GM19238 (cell line): ENCODE results near the gene ZSCAN9.

ENCODE experiments used
- DNase-seq: peaks from one replicate; pipeline ENCODE4 v3.0.0; 2011; ENCODE audit warnings: low spot score; ENCODE audit not compliant: insufficient read length

The ZSCAN9 gene

GRCh38 chr6:28225056-28225834 lies at the start of gene ZSCAN9:
Gene ZSCAN9, plus strand, starts transcription at chr6:28225275. Its CDS starts 1,810 bp downstream, at chr6:28227085.
- peak; percentile 60 for DNase-seq

GRCh38 chr6:28176373-28176772 lies 48.7 kb upstream of the ZSCAN9 start:
- DNase-seq = no peak

GRCh38 chr6:28182255-28182654 lies 42.8 kb upstream of the ZSCAN9 start:
- no peak for DNase-seq

- no peak for DNase-seq
These were observed 36.7 kb upstream of the ZSCAN9 start for GRCh38 chr6:28188111-28188979.

GRCh38 chr6:28200020-28200419 lies 25.1 kb upstream of the ZSCAN9 start:
- no peak for DNase-seq

DNA sequence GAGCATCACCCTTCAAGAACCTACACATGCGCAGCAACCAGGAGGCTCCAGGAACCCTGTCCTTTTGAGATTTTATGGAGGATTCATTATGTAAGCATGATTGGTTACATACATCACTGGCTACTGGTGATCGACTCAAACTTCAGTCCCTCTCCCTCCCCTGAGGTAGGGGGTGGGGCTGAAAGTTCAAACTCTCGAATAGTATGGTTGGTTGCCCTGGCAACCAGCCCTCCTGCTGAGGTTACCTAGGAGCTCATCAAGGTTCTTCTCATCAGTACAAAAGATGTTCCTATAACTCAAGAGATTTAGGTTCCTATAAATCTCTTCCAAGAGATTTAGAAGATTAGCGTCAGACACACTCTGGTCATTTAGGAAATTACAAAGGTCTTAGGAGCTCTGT lies 21.9 kb upstream of the ZSCAN9 start:
- no peak for DNase-seq

GRCh38 chr6:28205879-28206278 lies 19.2 kb upstream of the ZSCAN9 start:
- DNase-seq = no peak

- DNase-seq = no peak
These were observed 18.5 kb upstream of the ZSCAN9 start for GRCh38 chr6:28206527-28206926.

DNA sequence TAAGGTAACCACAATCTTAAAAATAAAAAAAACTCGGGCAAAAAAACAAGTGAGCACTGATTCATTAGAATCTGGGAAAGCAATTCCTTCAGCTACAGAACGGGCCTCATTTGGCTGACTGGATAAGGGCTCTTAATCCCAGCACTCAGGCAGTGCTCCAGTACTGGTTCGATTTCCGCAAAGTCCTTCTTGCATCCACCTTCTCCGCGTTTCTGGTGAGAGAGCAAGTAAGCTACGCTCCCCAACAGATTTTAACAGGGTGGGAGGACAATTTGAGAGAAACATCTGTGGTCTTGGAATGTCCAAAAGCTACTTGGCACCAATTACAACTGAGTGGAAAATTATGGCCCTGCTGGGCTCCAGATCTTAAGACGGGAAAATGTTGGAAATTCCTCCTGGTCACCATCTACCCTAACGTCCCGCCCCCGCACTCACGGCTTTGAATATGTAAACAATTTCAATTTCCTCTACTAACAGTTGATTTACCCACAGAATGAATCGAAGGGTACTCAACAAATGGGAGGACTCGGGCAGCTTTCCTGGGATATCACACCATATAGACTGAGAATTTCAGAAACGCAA lies 18.1 kb upstream of the ZSCAN9 start:
- no peak for DNase-seq

GRCh38 chr6:28207510-28208110 lies 17.5 kb upstream of the ZSCAN9 start:
- no peak for DNase-seq

- DNase-seq = no peak
These were observed 16.9 kb upstream of the ZSCAN9 start for GRCh38 chr6:28208111-28208659.

GRCh38 chr6:28209753-28210535 lies 15.1 kb upstream of the ZSCAN9 start:
- no peak for DNase-seq

DNA sequence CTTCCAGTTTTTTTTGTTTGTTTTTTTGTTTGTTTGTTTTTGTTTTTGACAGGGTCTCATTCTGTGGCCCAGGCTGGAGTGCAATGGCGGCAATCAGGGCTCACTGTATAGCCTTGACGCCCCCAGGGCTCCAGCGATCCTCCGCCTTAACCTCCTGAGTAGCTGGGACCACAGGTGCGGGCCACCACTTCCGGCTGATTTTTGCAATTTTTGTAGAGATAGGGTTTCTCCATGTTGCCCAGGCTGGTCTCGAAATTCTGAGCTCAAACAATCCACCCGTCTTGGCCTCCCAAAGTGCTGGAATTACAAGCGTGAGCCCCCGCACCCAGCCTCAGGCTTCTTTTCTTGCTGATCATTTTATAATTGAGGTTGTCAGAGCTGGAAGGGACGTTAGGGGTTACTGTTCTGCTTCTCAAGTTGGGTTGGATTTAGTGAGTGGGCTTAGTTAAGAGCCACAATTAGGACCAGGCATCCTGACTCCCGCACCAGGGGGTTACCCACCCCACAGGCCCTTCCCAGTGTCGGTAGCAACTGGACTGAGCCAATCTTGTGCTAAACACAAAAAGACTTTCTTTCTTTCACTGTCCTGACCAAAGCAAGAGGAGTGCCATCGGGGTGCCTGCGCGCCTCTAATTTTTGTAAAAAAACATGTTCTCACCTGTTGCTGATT lies 13.1 kb upstream of the ZSCAN9 start:
- no peak for DNase-seq

DNA sequence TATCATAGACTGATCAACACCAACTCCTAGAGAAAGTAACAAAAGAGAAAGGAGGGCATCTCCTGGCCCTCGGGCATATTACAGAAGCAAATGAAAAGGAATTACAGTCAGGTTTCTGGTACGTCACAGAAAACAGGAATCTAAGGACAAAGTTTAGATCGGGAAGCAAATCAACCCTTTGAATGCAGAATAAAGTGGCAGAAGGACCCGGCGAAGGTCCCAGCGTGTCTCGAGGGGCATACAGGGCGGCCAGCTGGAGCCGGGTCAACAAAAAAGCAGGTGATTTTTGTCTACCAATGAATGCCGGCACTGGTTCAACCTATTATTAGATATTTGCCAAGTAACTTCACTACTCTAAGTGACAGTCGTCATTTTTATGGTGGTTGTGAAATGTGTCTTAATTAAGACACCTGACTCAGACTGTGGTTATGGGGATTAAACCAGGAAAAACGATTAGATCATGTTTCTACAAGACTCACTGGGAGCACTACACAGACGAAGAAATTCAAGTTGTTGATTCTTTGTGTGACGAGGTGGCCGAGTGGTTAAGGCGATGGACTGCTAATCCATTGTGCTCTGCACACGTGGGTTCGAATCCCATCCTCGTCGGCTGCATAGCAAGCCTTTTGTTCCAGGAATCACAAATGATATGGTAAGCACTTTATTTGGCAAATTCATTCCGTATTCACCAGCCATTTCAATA lies 12.4 kb upstream of the ZSCAN9 start:
- no peak for DNase-seq

GRCh38 chr6:28213213-28213523 lies 11.9 kb upstream of the ZSCAN9 start:
- no peak for DNase-seq

GRCh38 chr6:28215425-28215824 lies 9.7 kb upstream of the ZSCAN9 start:
- no peak for DNase-seq

DNA sequence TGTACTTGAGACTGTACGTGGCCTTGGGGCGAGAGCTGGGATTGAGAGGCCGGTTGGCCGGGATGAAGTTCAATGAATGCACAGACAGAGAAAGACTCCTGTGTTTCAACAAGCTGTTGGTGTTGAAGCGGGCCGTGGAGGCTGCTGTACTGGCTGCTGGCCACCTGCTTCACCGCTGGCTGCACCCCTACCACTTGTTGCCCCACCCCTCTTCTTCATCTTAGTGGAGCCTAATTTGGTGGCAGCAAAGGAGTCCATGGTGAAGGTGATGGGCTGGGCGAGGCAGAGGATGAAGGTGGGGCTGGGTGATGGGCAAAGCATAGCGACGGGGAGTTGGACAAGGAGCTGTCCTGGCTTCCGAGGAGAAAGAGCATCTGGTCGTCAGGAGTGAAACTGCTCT lies 7.2 kb upstream of the ZSCAN9 start:
- no peak for DNase-seq

DNA sequence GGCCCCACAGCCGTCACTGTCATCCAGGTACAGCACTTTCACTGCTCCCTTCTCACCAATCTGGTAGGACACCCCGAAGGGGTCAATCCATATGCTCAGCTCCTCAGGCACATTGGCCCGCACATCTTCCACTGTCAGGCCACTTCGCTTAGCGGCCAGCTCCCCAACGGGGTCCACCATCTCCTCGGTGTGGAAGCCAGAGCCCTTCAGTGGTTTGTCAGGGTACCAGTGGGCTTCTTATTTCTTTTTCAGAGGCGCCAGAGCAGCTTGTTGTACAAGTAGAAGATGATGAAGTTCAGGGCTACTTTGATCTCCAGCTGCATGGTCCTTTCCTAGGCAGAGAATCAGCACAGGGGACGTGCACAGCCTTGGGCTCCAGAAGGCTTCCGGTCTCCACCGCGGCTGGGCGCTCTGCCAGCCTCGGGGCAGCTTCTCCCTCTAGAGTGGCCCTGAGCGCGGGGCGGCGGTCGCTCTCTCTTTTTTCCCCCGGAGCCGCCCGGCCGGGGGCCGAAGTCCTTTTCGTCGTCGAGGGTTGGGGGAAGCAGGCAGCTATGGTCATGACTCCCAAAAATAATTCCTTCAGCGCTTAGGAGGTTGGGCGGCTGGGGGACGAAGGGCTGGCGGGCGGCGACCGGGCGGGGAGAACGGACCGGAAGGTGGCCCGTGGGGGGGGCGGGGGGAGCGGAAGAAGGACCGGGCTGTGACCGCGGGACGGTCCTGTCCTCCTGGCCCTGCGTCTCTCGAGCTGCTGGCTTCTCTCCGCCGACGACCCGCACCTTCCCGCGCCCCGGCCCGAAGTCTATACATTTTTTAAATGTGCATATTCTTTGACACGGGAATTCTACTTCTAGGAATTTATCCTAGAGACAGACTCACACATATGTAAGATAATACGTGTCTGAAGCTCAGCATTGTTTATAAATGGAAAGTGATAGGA lies 6.5 kb upstream of the ZSCAN9 start:
- DNase-seq = peak; percentile 57
